Cardiac fibroblast (primary cell): ENCODE results near the gene DYSF.

ENCODE experiments used
- DNase-seq, 2 donors: peaks; one replicate each; pipeline versions ENCODE4 v3.0.0 to v3.0.0-alpha.2; 2010; ENCODE audit warnings: low read depth in 2 of 2
- H3K4me3 ChIP-seq, 2 donors: replicated peaks in 1 of 2; 1 replicate in 1 of 2; 2 replicates in 1 of 2; pipeline ENCODE4 v1.5.1; 2011; ENCODE audit warnings: low read depth in 2 of 2, low read length in 2 of 2, mild to moderate bottlenecking in 2 of 2, moderate library complexity in 1 of 2
- CTCF ChIP-seq: IDR thresholded peaks from one replicate; pipeline ENCODE4 v1.5.1; 2011; ENCODE audit warnings: low read depth, mild to moderate bottlenecking, low read length, inconsistent platforms

DYSF gene

GRCh38 chr2:71461304-71461671 lies 7.9 kb downstream of the DYSF start:
- DNase-seq, result no peak
- no peak for TF ChIP-seq CTCF
- no peak overlapping the region for H3K4me3 ChIP-seq

- no peak overlapping the region for H3K4me3 ChIP-seq
- TF ChIP-seq CTCF, result no peak
- no peak for DNase-seq
These were observed 8.8 kb downstream of the DYSF start for GRCh38 chr2:71462056-71462605.

GRCh38 chr2:71462641-71463341 lies 9.4 kb downstream of the DYSF start:
- no peak for TF ChIP-seq CTCF
- no peak overlapping the region for H3K4me3 ChIP-seq
- no peak for DNase-seq

GRCh38 chr2:71463342-71463654 lies 9.9 kb downstream of the DYSF start:
- DNase-seq, result no peak
- no peak overlapping the region for H3K4me3 ChIP-seq
- no peak for TF ChIP-seq CTCF

- H3K4me3 ChIP-seq, result no peak overlapping the region
- no peak for DNase-seq
- no peak for TF ChIP-seq CTCF
These were observed 11.0 kb downstream of the DYSF start for GRCh38 chr2:71464389-71464788.

- TF ChIP-seq CTCF, result no peak
- DNase-seq, result no peak
- no peak overlapping the region for H3K4me3 ChIP-seq
These were observed 12.0 kb downstream of the DYSF start for GRCh38 chr2:71465356-71465755.

GRCh38 chr2:71465961-71466300 lies 12.6 kb downstream of the DYSF start:
- DNase-seq, result no peak
- H3K4me3 ChIP-seq, result peak overlapping the region; percentile 30 to 66

More at GRCh38 chr2:71465961-71466300, 12.6 kb downstream of the DYSF start:
- TF ChIP-seq CTCF, result no peak
